Measurements from ENCODE around the gene MAP2K2. TPM values are rescaled to one million over a fixed set of nuclear protein-coding genes. Genes with fewer than 3 reads are reported as not detected.

Gene MAP2K2
- total and polyA plus RNA-seq, 4 donors: 40.3 to 72.7 (median 54.1) TPM

DNA sequence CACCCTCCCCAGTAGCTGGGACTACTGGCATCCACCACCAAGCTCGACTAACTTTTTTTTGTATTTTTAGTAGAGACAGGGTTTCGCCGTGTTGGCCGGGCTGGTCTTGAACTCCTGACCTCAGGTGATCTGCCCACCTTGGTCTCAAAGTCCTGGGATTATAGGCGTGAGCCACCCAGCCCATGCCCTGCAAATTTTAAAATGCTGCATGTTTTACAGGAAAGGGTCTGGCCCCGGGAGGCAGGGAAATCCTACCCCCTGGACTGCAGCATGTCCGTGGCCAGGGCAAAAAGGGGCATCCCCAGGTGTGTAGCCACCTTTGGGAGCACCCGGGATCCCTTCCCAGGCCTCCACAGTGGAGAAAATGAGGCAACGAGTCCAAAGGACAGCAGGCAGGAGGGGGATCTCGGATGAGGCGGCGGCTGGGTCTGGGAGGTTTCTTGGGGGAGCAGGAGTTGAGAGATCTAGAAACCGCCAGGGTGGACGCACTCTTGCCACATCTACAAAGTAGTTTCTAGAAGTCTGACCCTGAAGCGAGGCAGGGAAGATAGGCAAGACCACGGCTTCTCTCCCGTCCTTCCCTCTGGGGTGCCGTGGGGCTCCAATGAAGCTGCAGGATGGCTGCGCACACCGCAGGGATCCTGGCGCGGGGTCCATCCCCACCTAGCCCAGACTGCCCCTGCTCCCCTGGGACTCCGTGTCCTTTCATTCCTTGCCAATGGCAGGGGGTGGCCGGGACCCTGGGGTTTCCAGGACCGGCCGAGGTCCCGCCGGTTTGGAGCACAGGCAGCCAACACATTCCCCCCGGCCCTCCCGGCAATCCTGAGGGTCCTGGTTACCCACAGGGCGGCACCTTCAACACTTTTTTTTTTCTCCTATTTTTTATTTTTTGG lies 35.9 kb downstream of the MAP2K2 start:
- 82% methylated on average over 31 of the region's 31 CpGs for WGBS

DNA sequence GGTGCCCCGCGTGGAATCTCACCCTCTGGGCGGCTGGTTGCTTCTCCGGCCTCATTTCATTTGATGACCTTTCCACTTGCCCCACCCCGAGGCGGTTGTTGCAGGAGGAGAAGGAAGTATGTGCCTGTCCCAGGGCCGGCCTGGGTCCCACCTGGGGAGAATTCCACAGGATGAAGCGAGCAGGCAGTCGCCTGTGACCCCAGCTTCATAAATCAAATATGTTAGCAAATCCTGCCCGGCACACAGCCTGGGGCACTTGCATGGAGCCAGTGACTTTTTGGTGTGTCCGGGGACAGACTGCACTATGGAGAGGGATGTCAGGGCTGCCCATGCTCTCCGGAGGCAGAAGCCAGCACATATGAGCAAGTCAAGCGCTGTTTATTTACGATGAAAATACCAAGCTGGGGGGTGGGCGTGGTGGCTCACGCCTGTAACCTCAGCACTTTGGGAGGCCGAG lies 37.5 kb downstream of the MAP2K2 start:
- H3K9ac ChIP-seq (ENCODE audit: low read depth in 1 of 2, low read length in 2 of 2): no peak overlapping the region
- H3K27ac ChIP-seq (ENCODE audit: low read depth in 1 of 2, low read length in 2 of 2): no peak overlapping the region
- no peak for TF ChIP-seq SP1 (IDR thresholded peaks at IDR 0.05)
- TF ChIP-seq, protein P1, sequence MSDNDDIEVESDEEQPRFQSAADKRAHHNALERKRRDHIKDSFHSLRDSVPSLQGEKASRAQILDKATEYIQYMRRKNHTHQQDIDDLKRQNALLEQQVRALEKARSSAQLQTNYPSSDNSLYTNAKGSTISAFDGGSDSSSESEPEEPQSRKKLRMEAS (IDR thresholded peaks at IDR 0.05): no peak
- TF ChIP-seq EGR1 (IDR thresholded peaks at IDR 0.05; ENCODE audit: low read depth in 2 of 2): no peak
- TF ChIP-seq TAF1 (conservative IDR thresholded peaks at IDR 0.05): no peak
- TF ChIP-seq, protein P2, sequence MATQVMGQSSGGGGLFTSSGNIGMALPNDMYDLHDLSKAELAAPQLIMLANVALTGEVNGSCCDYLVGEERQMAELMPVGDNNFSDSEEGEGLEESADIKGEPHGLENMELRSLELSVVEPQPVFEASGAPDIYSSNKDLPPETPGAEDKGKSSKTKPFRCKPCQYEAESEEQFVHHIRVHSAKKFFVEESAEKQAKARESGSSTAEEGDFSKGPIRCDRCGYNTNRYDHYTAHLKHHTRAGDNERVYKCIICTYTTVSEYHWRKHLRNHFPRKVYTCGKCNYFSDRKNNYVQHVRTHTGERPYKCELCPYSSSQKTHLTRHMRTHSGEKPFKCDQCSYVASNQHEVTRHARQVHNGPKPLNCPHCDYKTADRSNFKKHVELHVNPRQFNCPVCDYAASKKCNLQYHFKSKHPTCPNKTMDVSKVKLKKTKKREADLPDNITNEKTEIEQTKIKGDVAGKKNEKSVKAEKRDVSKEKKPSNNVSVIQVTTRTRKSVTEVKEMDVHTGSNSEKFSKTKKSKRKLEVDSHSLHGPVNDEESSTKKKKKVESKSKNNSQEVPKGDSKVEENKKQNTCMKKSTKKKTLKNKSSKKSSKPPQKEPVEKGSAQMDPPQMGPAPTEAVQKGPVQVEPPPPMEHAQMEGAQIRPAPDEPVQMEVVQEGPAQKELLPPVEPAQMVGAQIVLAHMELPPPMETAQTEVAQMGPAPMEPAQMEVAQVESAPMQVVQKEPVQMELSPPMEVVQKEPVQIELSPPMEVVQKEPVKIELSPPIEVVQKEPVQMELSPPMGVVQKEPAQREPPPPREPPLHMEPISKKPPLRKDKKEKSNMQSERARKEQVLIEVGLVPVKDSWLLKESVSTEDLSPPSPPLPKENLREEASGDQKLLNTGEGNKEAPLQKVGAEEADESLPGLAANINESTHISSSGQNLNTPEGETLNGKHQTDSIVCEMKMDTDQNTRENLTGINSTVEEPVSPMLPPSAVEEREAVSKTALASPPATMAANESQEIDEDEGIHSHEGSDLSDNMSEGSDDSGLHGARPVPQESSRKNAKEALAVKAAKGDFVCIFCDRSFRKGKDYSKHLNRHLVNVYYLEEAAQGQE (IDR thresholded peaks at IDR 0.05): no peak
- TF ChIP-seq JUND (IDR thresholded peaks at IDR 0.05): no peak
- TF ChIP-seq YY1 (IDR thresholded peaks at IDR 0.05): no peak
- TF ChIP-seq GABPA (IDR thresholded peaks at IDR 0.05 in 1 of 2, conservative IDR thresholded peaks at IDR 0.05 in 1 of 2): no peak
- TF ChIP-seq FOXA1 (IDR thresholded peaks at IDR 0.05): no peak
- H3K9me3 ChIP-seq (ENCODE audit: control insufficient read depth in 4 of 4, low read length in 3 of 4): no peaks in the 10 kb centered on the region
- no peaks in the 10 kb centered on the region for H3K4me1 ChIP-seq (ENCODE audit: control insufficient read depth in 4 of 4, insufficient read depth in 4 of 4, low read length in 3 of 4)
- 58% methylated on average over 17 of the region's 17 CpGs for WGBS
- H3K36me3 ChIP-seq (ENCODE audit: control insufficient read depth in 4 of 4, insufficient read depth in 3 of 4, low read depth in 1 of 4, low read length in 3 of 4): peaks cover 0 to 14% (median 6%) of the 10 kb centered on the region in 4 donors
- no peak overlapping the region for H3K4me3 ChIP-seq (ENCODE audit: low read depth in 1 of 3, low read length in 3 of 3)
- no peaks in the 10 kb centered on the region for H3K27me3 ChIP-seq (ENCODE audit: control insufficient read depth in 4 of 4, insufficient read depth in 4 of 4, low read length in 3 of 4)
- DNase-seq (ENCODE audit: low spot score): no peak

More for the DNA sequence above, 35.9 kb downstream of the MAP2K2 start:
- H3K9ac ChIP-seq (ENCODE audit: low read depth in 1 of 2, low read length in 2 of 2): no peak overlapping the region
- no peaks in the 10 kb centered on the region for H3K4me1 ChIP-seq (ENCODE audit: control insufficient read depth in 4 of 4, insufficient read depth in 4 of 4, low read length in 3 of 4)
- no peaks in the 10 kb centered on the region for H3K9me3 ChIP-seq (ENCODE audit: control insufficient read depth in 4 of 4, low read length in 3 of 4)
- no peak for DNase-seq (ENCODE audit: low spot score)
- H3K4me3 ChIP-seq (ENCODE audit: low read depth in 1 of 3, low read length in 3 of 3): no peak overlapping the region
- no peaks in the 10 kb centered on the region for H3K27me3 ChIP-seq (ENCODE audit: control insufficient read depth in 4 of 4, insufficient read depth in 4 of 4, low read length in 3 of 4)
- H3K36me3 ChIP-seq (ENCODE audit: control insufficient read depth in 4 of 4, insufficient read depth in 3 of 4, low read depth in 1 of 4, low read length in 3 of 4): peaks cover 0 to 19% (median 6%) of the 10 kb centered on the region in 4 donors
- no peak for TF ChIP-seq GABPA (IDR thresholded peaks at IDR 0.05 in 1 of 2, conservative IDR thresholded peaks at IDR 0.05 in 1 of 2)
- H3K27ac ChIP-seq (ENCODE audit: low read depth in 1 of 2, low read length in 2 of 2): no peak overlapping the region

DNA sequence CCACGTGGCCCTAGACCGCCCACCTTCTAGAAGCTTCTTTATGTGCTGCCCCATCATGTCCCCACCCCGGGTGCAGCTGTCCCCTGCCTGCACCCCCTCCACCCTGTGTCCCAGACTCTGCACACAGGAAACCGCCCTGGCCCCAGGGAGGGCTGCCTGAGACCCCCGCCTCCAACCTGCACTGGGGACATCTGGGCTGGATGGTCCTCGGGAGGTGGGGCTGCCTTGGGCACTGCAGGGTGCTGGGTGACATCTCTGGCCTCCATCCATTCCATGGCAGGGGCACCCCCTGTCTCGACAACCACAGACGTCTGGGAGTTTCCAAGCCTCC lies 39.4 kb downstream of the MAP2K2 start:
- 75% methylated on average over 8 of the region's 8 CpGs for WGBS
- Histone ChIP-seq H3K9me3 (ENCODE audit: control insufficient read depth in 4 of 4, low read length in 3 of 4) (no peaks in the 10 kb centered on the region), H3K4me3 (ENCODE audit: low read depth in 1 of 3, low read length in 3 of 3) (no peak overlapping the region), H3K27me3 (ENCODE audit: control insufficient read depth in 4 of 4, insufficient read depth in 4 of 4, low read length in 3 of 4) (no peaks in the 10 kb centered on the region), H3K27ac (ENCODE audit: low read depth in 1 of 2, low read length in 2 of 2) (peak overlapping the region in 1 of 2 donors; percentile 60), H3K9ac (ENCODE audit: low read depth in 1 of 2, low read length in 2 of 2) (no peak overlapping the region), H3K4me1 (ENCODE audit: control insufficient read depth in 4 of 4, insufficient read depth in 4 of 4, low read length in 3 of 4) (no peaks in the 10 kb centered on the region), H3K36me3 (ENCODE audit: control insufficient read depth in 4 of 4, insufficient read depth in 3 of 4, low read depth in 1 of 4, low read length in 3 of 4) (peaks cover 0 to 2% (median under 1%) of the 10 kb centered on the region in 4 donors)
- no peak for DNase-seq (ENCODE audit: low spot score)
- TF ChIP-seq, protein P1 (IDR thresholded peaks at IDR 0.05): no peak
- TF ChIP-seq TAF1 (conservative IDR thresholded peaks at IDR 0.05) (no peak), SP1 (IDR thresholded peaks at IDR 0.05) (no peak), HNF4G (IDR thresholded peaks at IDR 0.05) (no peak), GABPA (IDR thresholded peaks at IDR 0.05 in 1 of 2, conservative IDR thresholded peaks at IDR 0.05 in 1 of 2) (no peak), HNF4A (conservative IDR thresholded peaks at IDR 0.05) (no peak), FOXA1 (IDR thresholded peaks at IDR 0.05) (no peak), YY1 (IDR thresholded peaks at IDR 0.05) (no peak), RAD21 (IDR thresholded peaks at IDR 0.05) (no peak)
- TF ChIP-seq, protein P2 (IDR thresholded peaks at IDR 0.05): no peak
- TF ChIP-seq, protein P3, sequence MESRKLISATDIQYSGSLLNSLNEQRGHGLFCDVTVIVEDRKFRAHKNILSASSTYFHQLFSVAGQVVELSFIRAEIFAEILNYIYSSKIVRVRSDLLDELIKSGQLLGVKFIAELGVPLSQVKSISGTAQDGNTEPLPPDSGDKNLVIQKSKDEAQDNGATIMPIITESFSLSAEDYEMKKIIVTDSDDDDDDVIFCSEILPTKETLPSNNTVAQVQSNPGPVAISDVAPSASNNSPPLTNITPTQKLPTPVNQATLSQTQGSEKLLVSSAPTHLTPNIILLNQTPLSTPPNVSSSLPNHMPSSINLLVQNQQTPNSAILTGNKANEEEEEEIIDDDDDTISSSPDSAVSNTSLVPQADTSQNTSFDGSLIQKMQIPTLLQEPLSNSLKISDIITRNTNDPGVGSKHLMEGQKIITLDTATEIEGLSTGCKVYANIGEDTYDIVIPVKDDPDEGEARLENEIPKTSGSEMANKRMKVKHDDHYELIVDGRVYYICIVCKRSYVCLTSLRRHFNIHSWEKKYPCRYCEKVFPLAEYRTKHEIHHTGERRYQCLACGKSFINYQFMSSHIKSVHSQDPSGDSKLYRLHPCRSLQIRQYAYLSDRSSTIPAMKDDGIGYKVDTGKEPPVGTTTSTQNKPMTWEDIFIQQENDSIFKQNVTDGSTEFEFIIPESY (IDR thresholded peaks at IDR 0.05): no peak
- TF ChIP-seq, protein P4, sequence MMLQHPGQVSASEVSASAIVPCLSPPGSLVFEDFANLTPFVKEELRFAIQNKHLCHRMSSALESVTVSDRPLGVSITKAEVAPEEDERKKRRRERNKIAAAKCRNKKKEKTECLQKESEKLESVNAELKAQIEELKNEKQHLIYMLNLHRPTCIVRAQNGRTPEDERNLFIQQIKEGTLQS (IDR thresholded peaks at IDR 0.05): no peak

Measured in liver (tissue), 9 donors.